Suprapubic skin (tissue), 4 donors: Measurements from ENCODE around the gene SLC46A1. TPM values are rescaled to one million over a fixed set of nuclear protein-coding genes. Genes with fewer than 3 reads are reported as not detected.
A peak's percentile ranks its signal among the peaks of the same experiment; 100 is the strongest.
"Not testable (repeated sequence)": the region's sequence is repeated elsewhere in the genome, so short reads cannot be mapped to it uniquely, and the experiment has no call there.

Experiments used
- DNase-seq, 2 donors: peaks; one replicate each; pipeline ENCODE4 v3.0.0-alpha.2; 2019; ENCODE audit warnings: low spot score in 2 of 2
- H3K27ac ChIP-seq: fragments of 200-600 bp; sonication (generic); one replicate; pipeline ENCODE4 v1.5.1; 2019
- H3K27me3 ChIP-seq: fragments of 200-600 bp; sonication (generic); one replicate; pipeline ENCODE4 v1.5.1; 2019
- H3K36me3 ChIP-seq: fragments of 200-600 bp; sonication (generic); one replicate; pipeline ENCODE4 v1.5.1; 2019
- H3K4me1 ChIP-seq: fragments of 200-600 bp; sonication (generic); one replicate; pipeline ENCODE4 v1.5.1; 2019
- H3K4me3 ChIP-seq: fragments of 200-600 bp; sonication (generic); one replicate; pipeline ENCODE4 v1.5.1; 2019; ENCODE audit warnings: mild to moderate bottlenecking
- H3K9me3 ChIP-seq: fragments of 200-600 bp; sonication (generic); one replicate; pipeline ENCODE4 v1.5.1; 2019
- CTCF ChIP-seq, 2 donors: fragments of 200-600 bp in 1 of 2; fragments of 450-650 bp in 1 of 2; sonication (generic) in 1 of 2; IDR thresholded peaks; one replicate each; pipeline ENCODE4 v1.5.1; 2016 to 2019; ENCODE audit warnings: antibody characterized with exemption in 2 of 2, mild to moderate bottlenecking in 1 of 2, moderate library complexity in 1 of 2
- EP300 ChIP-seq: sonication (generic); formaldehyde crosslinking; IDR thresholded peaks from one replicate; pipeline ENCODE4 v1.6.1; 2017; ENCODE audit warnings: antibody characterized with exemption
- POLR2A ChIP-seq, 2 donors: fragments of 450-650 bp; IDR thresholded peaks; one replicate each; pipeline ENCODE4 v1.6.1; 2017; ENCODE audit warnings: antibody characterized with exemption in 2 of 2, mild to moderate bottlenecking in 2 of 2, moderate library complexity in 2 of 2
- POLR2AphosphoS5 ChIP-seq, 3 donors: sonication (generic); formaldehyde crosslinking; IDR thresholded peaks; one replicate each; pipeline ENCODE4 v1.6.1; 2017; ENCODE audit warnings: antibody characterized with exemption in 3 of 3
- WGBS: methylation state at CpG from one replicate; pipeline ENCODE4 v1.1.5; 2018; 5-methylcytosine and 5-hydroxymethylcytosine counted together
- total RNA-seq, 4 donors: library from RNA; depleted of rRNA; stranded (reverse); fragments of >200 nt; gene quantifications; one replicate each; pipeline ENCODE4 v1.1.0, GENCODE V29; 2016

Gene SLC46A1
- total RNA-seq, 4 donors from 2014 or later: 2.1 to 8.5 (median 3.5) TPM

- 52% methylated on average over 1 of the region's 1 CpG for WGBS
- peaks cover 8% of the 10 kb centered on the region for H3K27me3 ChIP-seq
- no peak overlapping the region for H3K27ac ChIP-seq
- H3K36me3 ChIP-seq: no peaks in the 10 kb centered on the region
- H3K4me1 ChIP-seq: no peaks in the 10 kb centered on the region
- DNase-seq: no peak
- TF ChIP-seq POLR2AphosphoS5 (IDR thresholded peaks at IDR 0.05): no peak
- TF ChIP-seq CTCF (IDR thresholded peaks at IDR 0.05): no peak
- TF ChIP-seq POLR2A (IDR thresholded peaks at IDR 0.05): no peak
- TF ChIP-seq EP300: no peak
- no peaks in the 10 kb centered on the region for H3K9me3 ChIP-seq
- no peak overlapping the region for H3K4me3 ChIP-seq
Measured at GRCh38 chr17:28433721-28434120, 27.7 kb upstream of the SLC46A1 start.

- DNase-seq, H3K36me3 ChIP-seq: not testable (repeated sequence)
- 80% methylated on average over 4 of the region's 4 CpGs for WGBS
Measured at GRCh38 chr17:28427982-28428381, 22.0 kb upstream of the SLC46A1 start.

GRCh38 chr17:28427371-28427770, 21.4 kb upstream of the SLC46A1 start:
- no peak overlapping the region for H3K27ac ChIP-seq
- H3K27me3 ChIP-seq: peaks cover 8% of the 10 kb centered on the region
- H3K36me3 ChIP-seq: no peaks in the 10 kb centered on the region
- H3K4me3 ChIP-seq: no peak overlapping the region
- no peak for DNase-seq
- TF ChIP-seq CTCF (IDR thresholded peaks at IDR 0.05): no peak
- WGBS: 79% methylated on average over 5 of the region's 5 CpGs
- no peaks in the 10 kb centered on the region for H3K4me1 ChIP-seq
- H3K9me3 ChIP-seq: no peaks in the 10 kb centered on the region

More at GRCh38 chr17:28427982-28428381, 22.0 kb upstream of the SLC46A1 start:
- H3K4me3 ChIP-seq, H3K9me3 ChIP-seq, H3K27me3 ChIP-seq, H3K4me1 ChIP-seq, H3K27ac ChIP-seq: not testable (repeated sequence)

- no peaks in the 10 kb centered on the region for H3K4me1 ChIP-seq
- H3K4me3 ChIP-seq: no peak overlapping the region
- no peaks in the 10 kb centered on the region for H3K36me3 ChIP-seq
- H3K9me3 ChIP-seq: no peaks in the 10 kb centered on the region
- TF ChIP-seq POLR2A (IDR thresholded peaks at IDR 0.05) (no peak), CTCF (IDR thresholded peaks at IDR 0.05) (peak in 1 of 2 donors; percentile 39)
- DNase-seq: no peak
- WGBS: 80% methylated on average over 9 of the region's 9 CpGs
- H3K27ac ChIP-seq: no peak overlapping the region
- H3K27me3 ChIP-seq: peaks cover 7% of the 10 kb centered on the region
Measured at GRCh38 chr17:28426081-28426519, 20.1 kb upstream of the SLC46A1 start.

- no peak for DNase-seq
Measured at GRCh38 chr17:28425206-28425605, 19.2 kb upstream of the SLC46A1 start.

More at GRCh38 chr17:28425206-28425605, 19.2 kb upstream of the SLC46A1 start:
- no peak for TF ChIP-seq EP300
- TF ChIP-seq POLR2AphosphoS5 (IDR thresholded peaks at IDR 0.05): no peak
- no peak for TF ChIP-seq CTCF (IDR thresholded peaks at IDR 0.05)
- TF ChIP-seq POLR2A (IDR thresholded peaks at IDR 0.05): no peak
- Histone ChIP-seq H3K27ac (no peak overlapping the region), H3K4me3 (no peak overlapping the region), H3K4me1 (no peaks in the 10 kb centered on the region), H3K36me3 (no peaks in the 10 kb centered on the region), H3K27me3 (peaks cover 3% of the 10 kb centered on the region), H3K9me3 (no peaks in the 10 kb centered on the region)
- WGBS: 73% methylated on average over 13 of the region's 13 CpGs
